H1 (cell line): Measurements from ENCODE around the gene SCN3B. TPM values are rescaled to one million over a fixed set of nuclear protein-coding genes. Genes with fewer than 3 reads are reported as not detected.

Source experiments
- CTCF ChIA-PET: fragments of 300-600 bp; sonication (Branson Sonifier 250); formaldehyde crosslinking; loops from one replicate; lab custom pipeline; 2021; ENCODE audit not compliant: partially characterized antibody; lab: Charles Lee
- POLR2A ChIA-PET: fragments of 300-600 bp; sonication (Branson Sonifier 250); formaldehyde crosslinking; loops from one replicate; lab custom pipeline; 2021; ENCODE audit warnings: inconsistent platforms; ENCODE audit not compliant: partially characterized antibody; lab: Charles Lee
- DNase-seq, 2 experiments: peaks; one replicate each; pipeline versions ENCODE4 v3.0.0 to v3.0.0-alpha.2; 2010 to 2022; ENCODE audit warnings: low spot score in 2 of 2, low read depth in 1 of 2, mixed read lengths in 1 of 2
- FAIRE-seq: peaks from 2 replicates; lab custom pipeline; 2011; peaks lifted over from hg19 to GRCh38; lab: Jason Lieb, UNC
- H2AFZ ChIP-seq: 2 replicates; pipeline ENCODE4 v1.8.1; 2012; ENCODE audit warnings: low read length, inconsistent platforms
- H2AK5ac ChIP-seq: 2 replicates; pipeline ENCODE4 v1.6.1; 2013; ENCODE audit warnings: low read depth, low read length
- H2BK120ac ChIP-seq: replicated peaks from 2 replicates; pipeline ENCODE3; 2013; ENCODE audit warnings: low read depth, low read length, inconsistent platforms
- H2BK12ac ChIP-seq: 2 replicates; pipeline ENCODE4 v1.6.1; 2013; ENCODE audit warnings: low read depth, low read length
- H2BK15ac ChIP-seq: 2 replicates; pipeline ENCODE4 v1.6.1; 2013; ENCODE audit warnings: low read length
- H2BK20ac ChIP-seq: 2 replicates; pipeline ENCODE4 v1.6.1; 2013; ENCODE audit warnings: low read length
- H2BK5ac ChIP-seq: 2 replicates; pipeline ENCODE4 v1.6.1; 2013; ENCODE audit warnings: low read depth, low read length
- H3K14ac ChIP-seq: 2 replicates; pipeline ENCODE4 v1.6.1; 2013; ENCODE audit warnings: inconsistent platforms; ENCODE audit not compliant: insufficient read length
- H3K18ac ChIP-seq: 2 replicates; pipeline ENCODE4 v1.6.1; 2013; ENCODE audit warnings: low read length; ENCODE audit errors: extremely low read depth
- H3K23ac ChIP-seq: 2 replicates; pipeline ENCODE4 v1.6.1; 2013; ENCODE audit warnings: inconsistent platforms; ENCODE audit not compliant: insufficient read length
- H3K23me2 ChIP-seq: 2 replicates; pipeline ENCODE4 v1.6.1; 2013; ENCODE audit warnings: low read depth, low read length
- H3K27ac ChIP-seq: 2 replicates; pipeline ENCODE4 v1.6.1; 2011; ENCODE audit warnings: low read depth, low read length, inconsistent platforms
- H3K27me3 ChIP-seq, 4 experiments: replicated peaks in 1 of 4; 1 replicate in 1 of 4; 2 replicates in 3 of 4; pipeline versions ENCODE4 v1.6.1 to v1.8.1; 2011 to 2013; ENCODE audit warnings: low read length in 3 of 4, mild to moderate bottlenecking in 3 of 4, inconsistent platforms in 2 of 4, mixed read lengths in 2 of 4, moderate library complexity in 1 of 4; ENCODE audit not compliant: control insufficient read depth in 3 of 4, insufficient read depth in 3 of 4; ENCODE audit errors: extremely low read depth in 1 of 4
- H3K36me3 ChIP-seq, 4 experiments: 2 replicates each; pipeline versions ENCODE4 v1.6.1 to v1.8.1; 2011 to 2013; ENCODE audit warnings: mild to moderate bottlenecking in 4 of 4, low read length in 3 of 4, moderate library complexity in 2 of 4, control low read depth in 1 of 4, inconsistent platforms in 1 of 4; ENCODE audit not compliant: insufficient read depth in 4 of 4, control insufficient read depth in 2 of 4
- H3K4ac ChIP-seq: replicated peaks from 2 replicates; pipeline ENCODE3; 2013; ENCODE audit warnings: low read length, low read depth, mixed read lengths, inconsistent platforms; ENCODE audit not compliant: insufficient read length
- H3K4me1 ChIP-seq, 4 experiments: replicated peaks in 1 of 4; 1 replicate in 1 of 4; 2 replicates in 3 of 4; pipeline versions ENCODE4 v1.6.1 to v1.8.1; 2011 to 2013; ENCODE audit warnings: low read length in 3 of 4, inconsistent platforms in 2 of 4, mixed read lengths in 1 of 4; ENCODE audit not compliant: insufficient read depth in 4 of 4, control insufficient read depth in 3 of 4
- H3K4me2 ChIP-seq, 2 experiments: 2 replicates each; pipeline versions ENCODE4 v1.6.1 to v1.8.1; 2011 to 2013; ENCODE audit warnings: low read depth in 2 of 2, low read length in 2 of 2, control low read depth in 1 of 2, inconsistent platforms in 1 of 2, mild to moderate bottlenecking in 1 of 2; ENCODE audit not compliant: insufficient read depth in 1 of 2
- H3K4me3 ChIP-seq, 4 experiments: fragments of 200-600, 300-600 bp in 1 of 4; sonication (generic), shearing (Covaris generic), sonication (Bioruptor Twin) in 1 of 4; 2 replicates each; pipeline versions ENCODE4 v1.5.1 to v1.8.1; 2011 to 2016; ENCODE audit warnings: low read length in 4 of 4, low read depth in 3 of 4, control low read depth in 2 of 4, inconsistent platforms in 2 of 4, mild to moderate bottlenecking in 2 of 4, mixed read lengths in 1 of 4, moderate library complexity in 1 of 4; ENCODE audit not compliant: insufficient read depth in 2 of 4; ENCODE audit errors: extremely low read depth in 1 of 4
- H3K56ac ChIP-seq: replicated peaks from 2 replicates; pipeline ENCODE3; 2013; ENCODE audit warnings: low read depth, mild to moderate bottlenecking, mixed read lengths, low read length, inconsistent platforms; ENCODE audit not compliant: insufficient read length
- H3K79me1 ChIP-seq: 2 replicates; pipeline ENCODE4 v1.6.1; 2013; ENCODE audit warnings: low read depth, low read length, control low read depth
- H3K79me2 ChIP-seq, 2 experiments: 2 replicates each; pipeline versions ENCODE4 v1.6.1 to v1.8.1; 2012 to 2013; ENCODE audit warnings: low read length in 2 of 2, mild to moderate bottlenecking in 2 of 2, inconsistent platforms in 1 of 2; ENCODE audit not compliant: insufficient read depth in 2 of 2, control insufficient read depth in 1 of 2
- H3K9ac ChIP-seq, 4 experiments: replicated peaks in 1 of 4; 1 replicate in 1 of 4; 2 replicates in 3 of 4; pipeline versions ENCODE4 v1.6.1 to v1.8.1; 2011 to 2013; ENCODE audit warnings: low read depth in 3 of 4, low read length in 3 of 4, control low read depth in 2 of 4, mild to moderate bottlenecking in 2 of 4, moderate library complexity in 2 of 4, inconsistent platforms in 1 of 4; ENCODE audit errors: extremely low read depth in 1 of 4
- H3K9me3 ChIP-seq, 2 experiments: 2 replicates each; pipeline versions ENCODE4 v1.6.1 to v1.8.1; 2012 to 2013; ENCODE audit warnings: mild to moderate bottlenecking in 2 of 2, moderate library complexity in 2 of 2, control low read depth in 1 of 2, inconsistent platforms in 1 of 2, low read depth in 1 of 2, low read length in 1 of 2, mixed read lengths in 1 of 2; ENCODE audit not compliant: insufficient read depth in 2 of 2
- H4K20me1 ChIP-seq, 2 experiments: replicated peaks in 1 of 2; 2 replicates each; pipeline versions ENCODE3 to v1.8.1; 2011 to 2013; ENCODE audit warnings: inconsistent platforms in 2 of 2, low read length in 2 of 2, mild to moderate bottlenecking in 1 of 2; ENCODE audit not compliant: insufficient read depth in 2 of 2, control insufficient read depth in 1 of 2
- H4K5ac ChIP-seq: 2 replicates; pipeline ENCODE4 v1.6.1; 2013; ENCODE audit warnings: low read length, low read depth, mixed read lengths, inconsistent platforms; ENCODE audit not compliant: insufficient read length
- H4K8ac ChIP-seq: 2 replicates; pipeline ENCODE4 v1.8.0; 2013; ENCODE audit warnings: mild to moderate bottlenecking, moderate library complexity, low read length, inconsistent platforms; ENCODE audit not compliant: insufficient read depth; ENCODE audit errors: extremely low read depth
- H4K91ac ChIP-seq: replicated peaks from 2 replicates; pipeline ENCODE3; 2013; ENCODE audit warnings: low read length, mixed read lengths, inconsistent platforms; ENCODE audit not compliant: insufficient read length
- BCL11A ChIP-seq, 2 experiments: IDR thresholded peaks; one replicate each; pipeline ENCODE4 v1.6.1; 2011; ENCODE audit warnings: low read depth in 2 of 2, low read length in 2 of 2, mild to moderate bottlenecking in 2 of 2
- CBX8 ChIP-seq: fragments of 300-800, 300-1000 bp; sonication (generic); IDR thresholded peaks from 2 replicates; pipeline ENCODE4 v1.7.1; 2016; ENCODE audit warnings: low read depth, low read length, borderline replicate concordance
- E2F6 ChIP-seq: IDR thresholded peaks from 2 replicates; pipeline ENCODE4 v1.6.1; 2012; ENCODE audit warnings: inconsistent platforms
- FOSL1 ChIP-seq: IDR thresholded peaks from 2 replicates; pipeline ENCODE4 v1.6.1; 2011; ENCODE audit warnings: mild to moderate bottlenecking, low read depth, low read length, moderate library complexity; ENCODE audit not compliant: insufficient read depth
- JUND ChIP-seq: IDR thresholded peaks from 2 replicates; pipeline ENCODE4 v1.6.1; 2011; ENCODE audit warnings: mild to moderate bottlenecking, improper control_type of control experiment, low read length
- KDM4A ChIP-seq: IDR thresholded peaks from one replicate; pipeline ENCODE4 v1.7.1; 2012; ENCODE audit warnings: low read depth, mild to moderate bottlenecking, moderate library complexity, low read length, inconsistent platforms; ENCODE audit not compliant: severe bottlenecking
- POU5F1 ChIP-seq: IDR thresholded peaks from 2 replicates; pipeline ENCODE4 v1.6.1; 2011; ENCODE audit warnings: low read depth, mild to moderate bottlenecking, low read length, moderate library complexity
- RBBP5 ChIP-seq: IDR thresholded peaks from 2 replicates; pipeline ENCODE4 v1.7.1; 2012; ENCODE audit warnings: low read depth, mild to moderate bottlenecking, inconsistent platforms, low read length, moderate library complexity, borderline replicate concordance
- RXRA ChIP-seq: IDR thresholded peaks from 2 replicates; pipeline ENCODE4 v1.6.1; 2011; ENCODE audit warnings: low read depth, mild to moderate bottlenecking, low read length, moderate library complexity; ENCODE audit not compliant: insufficient read depth
- SAP30 ChIP-seq: fragments of 300-600 bp; sonication (generic); IDR thresholded peaks from 2 replicates; pipeline ENCODE4 v1.7.1; 2012; ENCODE audit warnings: low read length, moderate library complexity, mild to moderate bottlenecking, inconsistent platforms; ENCODE audit not compliant: insufficient read depth, insufficient replicate concordance
- SP2 ChIP-seq: IDR thresholded peaks from 2 replicates; pipeline ENCODE4 v1.6.1; 2012; ENCODE audit warnings: mild to moderate bottlenecking, low read length, inconsistent platforms
- SUZ12 ChIP-seq: fragments of 200-600 bp; sonication (generic); IDR thresholded peaks from 2 replicates; pipeline ENCODE4 v1.6.1; 2012; ENCODE audit warnings: mild to moderate bottlenecking, inconsistent platforms, low read length, moderate library complexity, mixed read lengths
- TEAD4 ChIP-seq: IDR thresholded peaks from 2 replicates; pipeline ENCODE4 v1.6.1; 2012; ENCODE audit warnings: low read depth, low read length, inconsistent platforms, mixed read lengths
- WGBS, 2 experiments: shearing (Covaris generic) in 1 of 2; methylation state at CpG; one replicate each; pipeline versions ENCODE4 v1.1.6 to v1.1.7; 2013 to 2015; ENCODE audit warnings: low lambda C conversion rate in 2 of 2, mixed read lengths in 2 of 2, inconsistent platforms in 1 of 2, low coverage in 1 of 2, missing lambda C conversion rate in 1 of 2; ENCODE audit not compliant: insufficient replicate concordance in 2 of 2, insufficient coverage in 1 of 2, insufficient read length in 1 of 2; ENCODE audit errors: extremely low coverage in 1 of 2, missing lambda C conversion rate in 1 of 2; 5-methylcytosine and 5-hydroxymethylcytosine counted together
- polyA plus RNA-seq, 7 experiments: library from polyadenylated mRNA; depleted of rRNA in 3 of 7; stranded (reverse) in 5 of 7; unstranded in 2 of 7; fragments of >200 nt in 5 of 7; fragments of 200-250 nt in 2 of 7; gene quantifications; 1 replicate in 5 of 7; 2 replicates in 1 of 7; 4 replicates in 1 of 7; pipeline versions ENCODE4 v1.2.1 to v1.2.3, GENCODE V29; 2011 to 2013; ENCODE audit warnings: missing spikeins in 2 of 7, mixed read lengths in 2 of 7
- total RNA-seq: library from RNA; stranded (reverse); fragmentation: NEBNext Ultra II Directional; extraction: Animal tissue kit (Norgen Biotek cat#: 25700); gene quantifications from 2 replicates; pipeline ENCODE4 v1.2.1, GENCODE V29; 2021

Gene SCN3B
- total and polyA plus RNA-seq, 2 of the 8 experiments (the other 6 are each of a cell fraction or from before 2014, with no cell fraction given), result 0.67 to 1.1 TPM

GRCh38 chr11:123607781-123608180 is 46.6 kb downstream of the SCN3B start:
- Histone ChIP-seq H3K4ac (no peak overlapping the region), H3K27me3 (no peaks in the 10 kb centered on the region), H3K23me2 (no peaks in the 10 kb centered on the region), H3K9me3 (no peaks in the 10 kb centered on the region), H2AFZ (no peak overlapping the region), H2BK20ac (no peak overlapping the region), H4K91ac (no peak overlapping the region), H3K79me2 (no peaks in the 10 kb centered on the region), H3K14ac (no peak overlapping the region), H3K4me1 (no peaks in the 10 kb centered on the region; a peak in 1 of 7 replicates), H3K56ac (no peak overlapping the region), H2AK5ac (no peak overlapping the region), H3K4me3 (no peak overlapping the region), H4K5ac (no peak overlapping the region), H3K36me3 (peaks cover 6 to 33% (median 13%) of the 10 kb centered on the region in 4 experiments; a peak in 6 of 8 replicates), H4K20me1 (peaks cover 0 to 2% of the 10 kb centered on the region in 2 experiments), H3K9ac (no peak overlapping the region), H2BK15ac (no peak overlapping the region), H2BK12ac (no peak overlapping the region), H3K18ac (no peak overlapping the region), H2BK120ac (no peak overlapping the region), H3K27ac (no peak overlapping the region), H4K8ac (no peak overlapping the region), H3K79me1 (no peaks in the 10 kb centered on the region), H2BK5ac (no peak overlapping the region), H3K4me2 (no peak overlapping the region), H3K23ac (no peak overlapping the region)
- ChIA-PET CTCF (interaction anchor here (0.5 to 3.1 kb wide), 5 partner anchors 11 to 197 kb away, joined by 3 to 10 read pairs (median 6); no protein-coding TSS in a partner anchor), POLR2A (no interaction called here)
- TF ChIP-seq BCL11A (IDR thresholded peaks at IDR 0.05; ENCODE audit: low read depth in 2 of 2, low read length in 2 of 2) (no peak), SAP30 (no peak), JUND (no peak), FOSL1 (no peak), KDM4A (no peak), POU5F1 (no peak), RBBP5 (no peak), RXRA (no peak), TEAD4 (no peak), SP2 (no peak), CBX8 (no peak), SUZ12 (no peak), E2F6 (no peak)
- no peak for DNase-seq
- WGBS, 2 experiments, result 79% methylated on average over 1 of the region's 1 CpG; no CpG with 5 or more reads in 1 of the 2 experiments
- FAIRE-seq, result no peak
